Lower leg skin (tissue), 3 donors: Measurements from ENCODE around the gene UNC13B.

Experiments
- CTCF ChIP-seq, 3 donors: fragments of 450-650 bp; IDR thresholded peaks; one replicate each; pipeline ENCODE4 v1.5.1; 2016; ENCODE audit warnings: antibody characterized with exemption in 3 of 3, mild to moderate bottlenecking in 3 of 3, moderate library complexity in 2 of 3
- POLR2A ChIP-seq, 2 donors: fragments of 450-650 bp; IDR thresholded peaks; one replicate each; pipeline ENCODE4 v1.6.1; 2016 to 2017; ENCODE audit warnings: antibody characterized with exemption in 2 of 2, mild to moderate bottlenecking in 1 of 2, moderate library complexity in 1 of 2

GRCh38 chr9:35172878-35173277 lies 11.1 kb downstream of the UNC13B start:
- TF ChIP-seq CTCF (IDR thresholded peaks at IDR 0.05) (no peak), POLR2A (IDR thresholded peaks at IDR 0.05) (no peak)
